ENCODE data around the gene RGS11. TPM values are rescaled to one million over a fixed set of nuclear protein-coding genes. Genes with fewer than 3 reads are reported as not detected.

Gene RGS11
- total RNA-seq, 1 experiment from 2014 or later: 10.2 TPM

- ChIA-PET CTCF (no interaction called here), POLR2A (no interaction called here)
- Histone ChIP-seq H3K4me1 (ENCODE audit: control insufficient read depth, insufficient read depth, low read length) (peaks cover 5% of the 10 kb centered on the region), H3K27ac (ENCODE audit: low read length) (no peak within 1 kb of the TSS), H3K9me3 (ENCODE audit: control insufficient read depth, insufficient read depth, low read depth, low read length) (no peaks in the 10 kb centered on the region), H3K36me3 (ENCODE audit: control insufficient read depth, insufficient read depth, low read length) (no peaks in the 10 kb centered on the region), H3K4me3 (ENCODE audit: low read depth in 2 of 2, low read length in 2 of 2) (peak within 1 kb of the TSS; percentile 18 to 25; a peak in 3 of 4 replicates), H3K27me3 (ENCODE audit: control insufficient read depth, insufficient read depth, low read length) (no peaks in the 10 kb centered on the region)
- TF ChIP-seq TCF7L2 (IDR thresholded peaks at IDR 0.05; ENCODE audit: low read depth, low read length) (no peak), POLR2AphosphoS5 (IDR thresholded peaks at IDR 0.05; ENCODE audit: low read depth, low read length) (no peak), CTCF (IDR thresholded peaks at IDR 0.05) (no peak), SIN3A (IDR thresholded peaks at IDR 0.05; ENCODE audit: borderline replicate concordance, insufficient read depth, low read depth, low read length) (no peak), REST (IDR thresholded peaks at IDR 0.05; ENCODE audit: insufficient read depth in 1 of 2, low read depth in 2 of 2, low read length in 1 of 2) (no peak)
- ATAC-seq (no peak), DNase-seq (ENCODE audit: low read depth, low spot score) (no peak)
- BruUV-seq (replicated peaks): no TSS peak
- intact Hi-C loops (cut with micrococcal nuclease; ENCODE audit: unreplicated experiment) (no loop called here), in situ Hi-C loops (cut with HindIII; ENCODE audit: low pct_unique_long_range_greater_than_20kb, low sequenced_read_pairs) (no loop called here)
These were observed 4.8 kb upstream of the RGS11 start, which contains the start of gene ARHGDIG for GRCh38 chr16:280552-280951. TSS of gene ARHGDIG (plus strand) at chr16:280591. CDS start at chr16:280681, 90 bp downstream.

DNA sequence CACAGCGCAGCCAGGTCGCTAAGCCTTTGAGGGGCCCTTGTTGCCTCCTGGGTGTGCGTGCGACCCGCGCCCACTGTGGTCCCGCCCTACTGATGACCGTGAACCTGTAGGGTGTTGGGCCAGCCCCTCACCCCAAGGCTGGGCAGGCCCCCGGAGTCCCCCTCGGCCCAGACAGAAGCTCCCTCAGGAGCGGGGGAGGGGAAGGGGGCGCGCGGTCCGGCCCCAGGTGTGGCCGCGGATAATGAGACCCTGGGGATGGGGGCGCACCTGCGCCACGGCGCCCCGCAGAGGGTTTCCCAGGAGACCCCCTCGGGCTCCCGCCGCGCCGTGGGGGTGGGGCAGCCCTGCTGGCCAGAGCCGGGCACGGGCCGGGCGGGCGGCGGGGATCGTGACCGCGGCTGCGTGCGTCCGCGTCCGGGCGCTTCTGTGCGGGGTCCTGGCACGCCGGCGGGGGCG is 4.3 kb upstream of the RGS11 start:
- ATAC-seq (no peak), DNase-seq (ENCODE audit: low read depth, low spot score) (no peak)
- Histone ChIP-seq H3K27me3 (ENCODE audit: control insufficient read depth, insufficient read depth, low read length) (no peaks in the 10 kb centered on the region), H3K4me1 (ENCODE audit: control insufficient read depth, insufficient read depth, low read length) (peaks cover 5% of the 10 kb centered on the region), H3K36me3 (ENCODE audit: control insufficient read depth, insufficient read depth, low read length) (no peaks in the 10 kb centered on the region), H3K27ac (ENCODE audit: low read length) (no peak overlapping the region), H3K9me3 (ENCODE audit: control insufficient read depth, insufficient read depth, low read depth, low read length) (no peaks in the 10 kb centered on the region), H3K4me3 (ENCODE audit: low read depth in 2 of 2, low read length in 2 of 2) (peak overlapping the region in 1 of 2 experiments; percentile 20; a peak in 2 of 4 replicates)
- POLR2A ChIA-PET: interaction anchor here (0.6 to 0.7 kb wide), 2 partner anchors 11 to 14 kb away, joined by 3 to 4 read pairs; no protein-coding TSS in a partner anchor
- in situ Hi-C loops (cut with HindIII; ENCODE audit: low pct_unique_long_range_greater_than_20kb, low sequenced_read_pairs): no loop called here
- intact Hi-C loops (cut with micrococcal nuclease; ENCODE audit: unreplicated experiment): no loop called here
- CTCF ChIA-PET: no interaction called here
- no peak for TF ChIP-seq REST (IDR thresholded peaks at IDR 0.05; ENCODE audit: insufficient read depth in 1 of 2, low read depth in 2 of 2, low read length in 1 of 2)
- no peak for TF ChIP-seq CTCF (IDR thresholded peaks at IDR 0.05)
- TF ChIP-seq POLR2AphosphoS5 (IDR thresholded peaks at IDR 0.05; ENCODE audit: low read depth, low read length): no peak
- no peak for TF ChIP-seq TCF7L2 (IDR thresholded peaks at IDR 0.05; ENCODE audit: low read depth, low read length)
- no peak for TF ChIP-seq SIN3A (IDR thresholded peaks at IDR 0.05; ENCODE audit: borderline replicate concordance, insufficient read depth, low read depth, low read length)
- BruUV-seq (replicated peaks): no TSS peak

Data from Panc1 (cell line).